GM23248 (cell line): ENCODE measurements around the gene BSDC1. TPM values are rescaled to one million over a fixed set of nuclear protein-coding genes. Genes with fewer than 3 reads are reported as not detected.
A peak's percentile ranks its signal among the peaks of the same experiment; 100 is the strongest.
"Not testable (repeated sequence)": the region's sequence is repeated elsewhere in the genome, so short reads cannot be mapped to it uniquely, and the experiment has no call there.

Experiments used
- DNase-seq: peaks from one replicate; pipeline ENCODE4 v3.0.0-alpha.2; 2015
- H2AFZ ChIP-seq: fragments of 200-600 bp; sonication (generic); 2 replicates; pipeline ENCODE4 v1.6.1; 2016; ENCODE audit warnings: antibody characterized with exemption
- H3F3A ChIP-seq: fragments of 200-600 bp; sonication (generic); 2 replicates; pipeline ENCODE4 v1.6.1; 2016; ENCODE audit warnings: mild to moderate bottlenecking, antibody characterized with exemption, mixed run types; ENCODE audit not compliant: insufficient read depth
- H3K27ac ChIP-seq: fragments of 200-600 bp; sonication (generic); 2 replicates; pipeline ENCODE4 v1.5.1; 2016; ENCODE audit warnings: mild to moderate bottlenecking
- H3K27me3 ChIP-seq: fragments of 200-600 bp; sonication (generic); replicated peaks from 2 replicates; pipeline ENCODE4 v1.6.1; 2016; ENCODE audit warnings: mild to moderate bottlenecking; ENCODE audit not compliant: insufficient read depth
- H3K36me3 ChIP-seq: fragments of 200-600 bp; sonication (generic); 2 replicates; pipeline ENCODE4 v1.6.1; 2016; ENCODE audit warnings: low read depth, mild to moderate bottlenecking
- H3K4me1 ChIP-seq: fragments of 200-600 bp; sonication (generic); 2 replicates; pipeline ENCODE4 v1.6.1; 2016; ENCODE audit warnings: mild to moderate bottlenecking; ENCODE audit not compliant: insufficient read depth
- H3K4me2 ChIP-seq: fragments of 200-600 bp; sonication (generic); one replicate; pipeline ENCODE4 v1.6.1; 2016; ENCODE audit warnings: mild to moderate bottlenecking; ENCODE audit not compliant: unreplicated experiment
- H3K4me3 ChIP-seq: fragments of 200-600 bp; sonication (generic); 2 replicates; pipeline ENCODE4 v1.5.1; 2016; ENCODE audit warnings: mild to moderate bottlenecking
- H3K79me2 ChIP-seq: fragments of 200-600 bp; sonication (generic); 2 replicates; pipeline ENCODE4 v1.6.1; 2016; ENCODE audit warnings: mild to moderate bottlenecking; ENCODE audit not compliant: insufficient read depth
- H3K9ac ChIP-seq: fragments of 200-600 bp; sonication (generic); 2 replicates; pipeline ENCODE4 v1.6.1; 2016; ENCODE audit warnings: mild to moderate bottlenecking
- H3K9me2 ChIP-seq: fragments of 200-600 bp; sonication (generic); 2 replicates; pipeline ENCODE4 v1.6.1; 2016; ENCODE audit warnings: mixed run types, mild to moderate bottlenecking, moderate library complexity; ENCODE audit not compliant: insufficient read depth
- H3K9me3 ChIP-seq: fragments of 200-600 bp; sonication (generic); one replicate; pipeline ENCODE4 v1.6.1; 2017; ENCODE audit warnings: low read depth
- H4K20me1 ChIP-seq: fragments of 200-600 bp; sonication (generic); 2 replicates; pipeline ENCODE4 v1.6.0; 2016; ENCODE audit not compliant: insufficient read depth
- EZH2 ChIP-seq: fragments of 200-600 bp; sonication (generic); IDR thresholded peaks from 2 replicates; pipeline ENCODE4 v1.6.1; 2018; ENCODE audit warnings: antibody characterized with exemption, mild to moderate bottlenecking; ENCODE audit not compliant: insufficient read depth, poor library complexity, severe bottlenecking
- EZH2phosphoT487 ChIP-seq: fragments of 200-600 bp; sonication (generic); IDR thresholded peaks from 2 replicates; pipeline ENCODE4 v1.6.1; 2018; ENCODE audit warnings: antibody characterized with exemption, moderate library complexity, mild to moderate bottlenecking, low read depth; ENCODE audit not compliant: insufficient read depth
- WGBS, 2 experiments: methylation state at CpG; one replicate each; pipeline ENCODE4 v1.1.6; 2015 to 2017; ENCODE audit warnings: low lambda C conversion rate in 2 of 2, low coverage in 1 of 2; ENCODE audit errors: missing lambda C conversion rate in 2 of 2; 5-methylcytosine and 5-hydroxymethylcytosine counted together
- in situ Hi-C: fragments of 300-500 bp; cut with MboI; formaldehyde crosslinking; loops from 2 replicates; pipeline ENCODE4 v1.15.0; 2020
- polyA plus RNA-seq: library from polyadenylated mRNA; unstranded; fragments of >200 nt; fragmentation: Nextera tagmentation; extraction: Ambion mirVana; gene quantifications from 2 replicates; pipeline ENCODE4 v1.2.1, GENCODE V29; 2016
- total RNA-seq: library from RNA; depleted of rRNA; stranded (reverse); fragments of >200 nt; shearing (Covaris generic); gene quantifications from 2 replicates; pipeline ENCODE4 v1.2.3, GENCODE V29; 2014; rRNA removed

Gene BSDC1, protein sequence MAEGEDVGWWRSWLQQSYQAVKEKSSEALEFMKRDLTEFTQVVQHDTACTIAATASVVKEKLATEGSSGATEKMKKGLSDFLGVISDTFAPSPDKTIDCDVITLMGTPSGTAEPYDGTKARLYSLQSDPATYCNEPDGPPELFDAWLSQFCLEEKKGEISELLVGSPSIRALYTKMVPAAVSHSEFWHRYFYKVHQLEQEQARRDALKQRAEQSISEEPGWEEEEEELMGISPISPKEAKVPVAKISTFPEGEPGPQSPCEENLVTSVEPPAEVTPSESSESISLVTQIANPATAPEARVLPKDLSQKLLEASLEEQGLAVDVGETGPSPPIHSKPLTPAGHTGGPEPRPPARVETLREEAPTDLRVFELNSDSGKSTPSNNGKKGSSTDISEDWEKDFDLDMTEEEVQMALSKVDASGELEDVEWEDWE
- total RNA-seq (83.8 and 94.9 TPM in 2 replicates), polyA plus RNA-seq (47.5 and 47.8 TPM in 2 replicates)

DNA sequence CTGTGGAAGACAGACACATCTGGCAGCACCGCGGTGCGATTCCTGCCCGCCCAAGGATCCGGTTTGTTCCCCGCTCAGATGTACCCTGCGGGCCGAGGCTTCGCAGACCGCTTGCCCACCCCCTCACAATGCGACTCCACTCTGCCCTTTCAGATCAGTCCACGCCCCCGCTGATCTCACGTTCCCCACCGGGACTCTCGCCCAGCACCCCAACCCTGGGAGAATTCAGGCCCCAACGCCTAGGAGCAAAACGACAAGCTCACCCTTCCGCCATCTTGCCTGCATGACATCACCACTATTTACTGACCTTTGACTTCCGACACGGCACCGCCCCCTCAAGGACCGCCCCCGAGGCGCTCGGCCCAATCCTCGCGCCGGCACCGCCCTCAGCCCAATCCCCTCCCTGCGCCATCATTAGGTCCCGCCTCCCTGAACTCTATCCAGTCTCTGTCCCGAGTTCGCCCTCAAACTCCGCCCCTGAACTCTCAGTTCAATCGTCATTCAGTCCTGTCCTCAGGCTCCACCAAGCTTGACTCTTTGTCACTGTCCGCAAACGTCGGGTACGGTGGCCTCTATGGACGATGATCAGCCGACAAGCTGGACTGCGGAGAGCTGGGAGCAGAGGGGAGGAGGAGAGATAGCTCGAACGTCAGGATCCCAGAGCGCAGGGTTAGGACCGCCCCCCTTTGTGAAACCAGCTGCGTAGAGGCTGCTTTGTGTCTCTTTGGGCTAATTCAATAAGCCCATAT is at the start of gene BSDC1:
Gene BSDC1 (minus strand): TSS at position 301 of the 749 bp plus-strand sequence. CDS start 27 bp downstream, at position 274.
- Histone ChIP-seq H3K27me3 (no peaks in the 10 kb centered on the region), H3F3A (peaks cover 17% of the 10 kb centered on the region; the same call in 1 of the 2 replicates), H3K4me3 (peak within 1 kb of the TSS; percentile 92), H3K79me2 (peaks cover 51% of the 10 kb centered on the region), H3K27ac (peak within 1 kb of the TSS; percentile 95), H3K4me2 (peak within 1 kb of the TSS; percentile 96), H3K36me3 (peaks cover 4% of the 10 kb centered on the region; the same call in 1 of the 2 replicates), H2AFZ (peak within 1 kb of the TSS; percentile 93), H3K9me3 (no peaks in the 10 kb centered on the region), H3K9me2 (no peaks in the 10 kb centered on the region), H3K9ac (peak within 1 kb of the TSS; percentile 95), H4K20me1 (no peaks in the 10 kb centered on the region), H3K4me1 (peaks cover 32% of the 10 kb centered on the region)
- TF ChIP-seq EZH2phosphoT487 (no peak), EZH2 (no peak)
- 0 to 1% methylated on average over 38 to 48 of the region's 48 CpGs for WGBS, 2 experiments
- peak; percentile 99 for DNase-seq
- in situ Hi-C loops = no loop called here

DNA sequence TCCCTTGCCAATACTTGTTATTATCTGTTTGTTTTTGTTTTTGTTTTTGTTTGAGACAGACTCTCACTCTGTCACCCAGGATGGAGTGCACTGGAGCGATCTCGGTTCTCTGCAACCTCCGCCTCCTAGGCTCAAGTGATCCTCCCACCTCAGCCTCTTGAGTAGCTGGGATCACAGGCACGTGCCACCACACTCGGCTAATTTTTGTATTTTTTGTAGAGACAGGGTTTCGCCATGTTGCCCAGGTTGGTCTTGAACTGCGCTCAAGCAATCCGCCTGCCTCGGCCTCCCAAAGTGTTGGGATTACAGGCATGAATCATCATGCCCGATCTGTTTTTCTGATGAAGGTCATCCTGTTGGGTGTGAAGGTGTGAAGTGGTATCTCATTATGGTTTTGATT is 47.2 kb upstream of the BSDC1 start:
- H3K4me2 ChIP-seq, H3K79me2 ChIP-seq, H2AFZ ChIP-seq, H3K4me3 ChIP-seq, H3K9me2 ChIP-seq, H3K27ac ChIP-seq, H3K9ac ChIP-seq, H3F3A ChIP-seq, H3K36me3 ChIP-seq, H3K27me3 ChIP-seq, H3K4me1 ChIP-seq, in situ Hi-C loops, H4K20me1 ChIP-seq, DNase-seq, H3K9me3 ChIP-seq: not testable (repeated sequence)
- 77 to 82% methylated on average over 10 of the region's 10 CpGs for WGBS, 2 experiments

DNA sequence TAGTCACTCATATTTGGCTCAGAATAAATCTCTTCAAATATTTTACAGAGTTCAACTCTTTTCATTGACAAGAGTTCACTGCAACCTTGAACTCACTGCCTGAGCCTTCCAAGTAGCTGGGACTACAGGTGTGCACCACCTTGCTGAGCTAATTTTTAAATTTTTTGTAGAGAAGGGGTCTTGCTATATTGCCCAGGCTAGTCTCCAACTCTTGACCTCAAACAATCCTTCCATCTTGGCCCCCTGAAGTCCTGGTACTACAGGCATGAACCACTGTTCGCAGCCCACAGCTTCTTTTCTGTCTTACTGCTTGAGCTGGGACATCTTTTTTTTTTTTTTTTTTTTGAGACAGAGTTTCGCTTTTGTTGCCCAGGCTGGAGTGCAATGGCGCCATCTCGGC is 44.5 kb upstream of the BSDC1 start:
- WGBS, 2 experiments = 49 to 52% methylated on average over 4 of the region's 4 CpGs
- H2AFZ ChIP-seq, H3K79me2 ChIP-seq, H3K4me2 ChIP-seq, H3K4me3 ChIP-seq, H3K9me2 ChIP-seq, H3K36me3 ChIP-seq, H3K27ac ChIP-seq, H3F3A ChIP-seq, H3K9me3 ChIP-seq, H3K9ac ChIP-seq, H3K27me3 ChIP-seq, in situ Hi-C loops, DNase-seq, H3K4me1 ChIP-seq, H4K20me1 ChIP-seq: not testable (repeated sequence)

GRCh38 chr1:32438136-32438535 is 43.9 kb upstream of the BSDC1 start:
- Histone ChIP-seq H3K79me2 (no peaks in the 10 kb centered on the region), H3K4me2 (no peak overlapping the region), H3K4me1 (no peaks in the 10 kb centered on the region), H3K27me3 (no peaks in the 10 kb centered on the region), H3K9me2 (no peaks in the 10 kb centered on the region), H3K9me3 (no peaks in the 10 kb centered on the region), H2AFZ (no peak overlapping the region), H3K4me3 (no peak overlapping the region), H3F3A (no peaks in the 10 kb centered on the region), H3K27ac (no peak overlapping the region), H3K9ac (no peak overlapping the region), H3K36me3 (no peaks in the 10 kb centered on the region), H4K20me1 (no peaks in the 10 kb centered on the region)
- no peak for TF ChIP-seq EZH2phosphoT487
- TF ChIP-seq EZH2 = no peak
- in situ Hi-C loops = no loop called here
- WGBS, 2 experiments = 0 to 17% methylated on average over 1 of the region's 1 CpG
- DNase-seq = no peak
